HEK293 (cell line): Measurements from ENCODE around the gene CFAP221.

Experiments
- CTCF ChIA-PET: fragments of 350-600 bp; formaldehyde crosslinking; extraction: SDS; loops from one replicate; lab custom pipeline; 2021; ENCODE audit warnings: antibody characterized with exemption; lab: Yijun Ruan, JAX
- POLR2A ChIA-PET: fragments of 300-600 bp; formaldehyde crosslinking; extraction: SDS; loops from one replicate; lab custom pipeline; 2020; ENCODE audit warnings: antibody characterized with exemption, inconsistent platforms; lab: Yijun Ruan, JAX
- H3K27ac ChIP-seq: fragments of 200-500 bp; sonication (Bioruptor generic); 2 replicates; pipeline ENCODE4 v1.5.1; 2014; ENCODE audit warnings: low read depth, low read length, control low read depth, inconsistent platforms; ENCODE audit errors: extremely low read depth
- H3K36me3 ChIP-seq, 2 experiments: fragments of 200-500 bp in 1 of 2; sonication (Bioruptor generic) in 1 of 2; 1 replicate in 1 of 2; 2 replicates in 1 of 2; pipeline ENCODE4 v1.5.1; 2014 to 2017; ENCODE audit warnings: inconsistent platforms in 2 of 2, low read length in 2 of 2; ENCODE audit not compliant: control insufficient read depth in 2 of 2, insufficient read depth in 1 of 2
- H3K4me1 ChIP-seq: fragments of 200-500 bp; sonication (Bioruptor generic); 2 replicates; pipeline ENCODE4 v1.5.1; 2014; ENCODE audit warnings: mild to moderate bottlenecking, low read length, inconsistent platforms; ENCODE audit not compliant: control insufficient read depth, insufficient read depth
- H3K4me3 ChIP-seq: 2 replicates; pipeline ENCODE4 v1.5.1; 2011; ENCODE audit warnings: low read depth, mild to moderate bottlenecking, control low read depth, low read length, moderate library complexity
- H3K9me3 ChIP-seq: fragments of 200-500 bp; sonication (Bioruptor generic); 2 replicates; pipeline ENCODE4 v1.5.1; 2014; ENCODE audit warnings: low read depth, low read length, inconsistent platforms; ENCODE audit not compliant: control insufficient read depth, insufficient read depth
- GFI1B ChIP-seq: fragments of 450-650 bp; formaldehyde crosslinking; IDR thresholded peaks from 2 replicates; pipeline ENCODE4 v1.5.1; 2016; ENCODE audit warnings: missing biosample characterization, missing genetic modification characterization
- GLI2 ChIP-seq: fragments of 450-650 bp; formaldehyde crosslinking; IDR thresholded peaks from 2 replicates; pipeline ENCODE4; 2017; ENCODE audit warnings: missing biosample characterization, missing genetic modification characterization, low read depth, borderline replicate concordance
- GLIS2 ChIP-seq: fragments of 450-650 bp; formaldehyde crosslinking; IDR thresholded peaks from 2 replicates; pipeline ENCODE4 v1.5.1; 2016; ENCODE audit warnings: missing biosample characterization, missing genetic modification characterization
- PRDM1 ChIP-seq: fragments of 450-650 bp; formaldehyde crosslinking; IDR thresholded peaks from 2 replicates; pipeline ENCODE4; 2016; ENCODE audit warnings: missing biosample characterization, missing genetic modification characterization
- PRDM10 ChIP-seq: fragments of 450-650 bp; formaldehyde crosslinking; IDR thresholded peaks from 2 replicates; pipeline ENCODE4 v1.5.1; 2016; ENCODE audit warnings: missing biosample characterization, missing genetic modification characterization
- SCRT2 ChIP-seq: fragments of 450-650 bp; formaldehyde crosslinking; IDR thresholded peaks from 2 replicates; pipeline ENCODE4 v1.5.1; 2016; ENCODE audit warnings: missing biosample characterization, missing genetic modification characterization
- ZBTB7A ChIP-seq: fragments of 450-650 bp; formaldehyde crosslinking; IDR thresholded peaks from 2 replicates; pipeline ENCODE4 v1.5.1; 2016; ENCODE audit warnings: low read depth, missing biosample characterization, missing genetic modification characterization
- ZFP41 ChIP-seq: fragments of 450-650 bp; formaldehyde crosslinking; IDR thresholded peaks from 2 replicates; pipeline ENCODE4 v1.5.1; 2016; ENCODE audit warnings: missing biosample characterization, missing genetic modification characterization, borderline replicate concordance
- ZNF121 ChIP-seq: fragments of 450-650 bp; formaldehyde crosslinking; IDR thresholded peaks from 2 replicates; pipeline ENCODE4 v1.5.1; 2016; ENCODE audit warnings: missing biosample characterization, missing genetic modification characterization
- ZNF157 ChIP-seq: fragments of 450-650 bp; formaldehyde crosslinking; IDR thresholded peaks from 2 replicates; pipeline ENCODE4 v1.5.1; 2016; ENCODE audit warnings: missing biosample characterization, missing genetic modification characterization
- ZNF211 ChIP-seq: fragments of 450-650 bp; formaldehyde crosslinking; IDR thresholded peaks from 2 replicates; pipeline ENCODE4 v1.5.1; 2016; ENCODE audit warnings: low read depth, missing biosample characterization, missing genetic modification characterization
- ZNF214 ChIP-seq: fragments of 450-650 bp; formaldehyde crosslinking; IDR thresholded peaks from 2 replicates; pipeline ENCODE4 v1.5.1; 2017; ENCODE audit warnings: missing biosample characterization, mild to moderate bottlenecking, missing genetic modification characterization, borderline replicate concordance
- ZNF221 ChIP-seq: fragments of 450-650 bp; formaldehyde crosslinking; IDR thresholded peaks from 2 replicates; pipeline ENCODE4 v1.5.1; 2017; ENCODE audit warnings: missing biosample characterization, missing genetic modification characterization, borderline replicate concordance
- ZNF354C ChIP-seq: fragments of 450-650 bp; formaldehyde crosslinking; IDR thresholded peaks from 2 replicates; pipeline ENCODE4 v1.5.1; 2016; ENCODE audit warnings: missing biosample characterization, missing genetic modification characterization, low read depth, borderline replicate concordance
- ZNF391 ChIP-seq: fragments of 450-650 bp; formaldehyde crosslinking; IDR thresholded peaks from 2 replicates; pipeline ENCODE4 v1.5.1; 2016; ENCODE audit warnings: low read depth, missing biosample characterization, missing genetic modification characterization, borderline replicate concordance
- ZNF521 ChIP-seq: fragments of 450-650 bp; formaldehyde crosslinking; IDR thresholded peaks from 2 replicates; pipeline ENCODE4 v1.5.1; 2017; ENCODE audit warnings: missing biosample characterization, mild to moderate bottlenecking, missing genetic modification characterization
- ZNF530 ChIP-seq: fragments of 450-650 bp; formaldehyde crosslinking; IDR thresholded peaks from 2 replicates; pipeline ENCODE4 v1.5.1; 2016; ENCODE audit warnings: low read depth, missing biosample characterization, missing genetic modification characterization
- ZNF585B ChIP-seq: fragments of 450-650 bp; formaldehyde crosslinking; IDR thresholded peaks from 2 replicates; pipeline ENCODE4 v1.5.1; 2016; ENCODE audit warnings: missing biosample characterization, missing genetic modification characterization
- ZNF639 ChIP-seq: fragments of 450-650 bp; formaldehyde crosslinking; IDR thresholded peaks from 2 replicates; pipeline ENCODE4 v1.5.1; 2016; ENCODE audit warnings: missing biosample characterization, missing genetic modification characterization
- ZNF785 ChIP-seq: fragments of 450-650 bp; formaldehyde crosslinking; IDR thresholded peaks from 2 replicates; pipeline ENCODE4 v1.5.1; 2016; ENCODE audit warnings: missing biosample characterization, missing genetic modification characterization
- ZNF837 ChIP-seq: fragments of 450-650 bp; formaldehyde crosslinking; IDR thresholded peaks from 2 replicates; pipeline ENCODE4 v1.5.1; 2016; ENCODE audit warnings: missing biosample characterization, missing genetic modification characterization
- ZSCAN16 ChIP-seq: fragments of 450-650 bp; formaldehyde crosslinking; IDR thresholded peaks from 2 replicates; pipeline ENCODE4 v1.5.1; 2016; ENCODE audit warnings: missing biosample characterization, missing genetic modification characterization
- TF ChIP-seq, protein P1 (sequence below): fragments of 450-650 bp; formaldehyde crosslinking; optimal IDR thresholded peaks from 2 replicates; pipeline ENCODE3; 2016; ENCODE audit warnings: missing biosample characterization, mild to moderate bottlenecking, missing genetic modification characterization
- TF ChIP-seq, protein P2 (sequence below): fragments of 450-650 bp; formaldehyde crosslinking; IDR thresholded peaks from 2 replicates; pipeline ENCODE4 v1.5.1; 2017; ENCODE audit warnings: missing biosample characterization, missing genetic modification characterization
- TF ChIP-seq, protein P3 (sequence below): fragments of 450-650 bp; formaldehyde crosslinking; IDR thresholded peaks from 2 replicates; pipeline ENCODE4 v1.5.1; 2017; ENCODE audit warnings: missing biosample characterization, missing genetic modification characterization
- TF ChIP-seq, protein P4 (sequence below): fragments of 450-650 bp; formaldehyde crosslinking; IDR thresholded peaks from 2 replicates; pipeline ENCODE4 v1.5.1; 2016; ENCODE audit warnings: missing biosample characterization, missing genetic modification characterization

CFAP221 gene

DNA sequence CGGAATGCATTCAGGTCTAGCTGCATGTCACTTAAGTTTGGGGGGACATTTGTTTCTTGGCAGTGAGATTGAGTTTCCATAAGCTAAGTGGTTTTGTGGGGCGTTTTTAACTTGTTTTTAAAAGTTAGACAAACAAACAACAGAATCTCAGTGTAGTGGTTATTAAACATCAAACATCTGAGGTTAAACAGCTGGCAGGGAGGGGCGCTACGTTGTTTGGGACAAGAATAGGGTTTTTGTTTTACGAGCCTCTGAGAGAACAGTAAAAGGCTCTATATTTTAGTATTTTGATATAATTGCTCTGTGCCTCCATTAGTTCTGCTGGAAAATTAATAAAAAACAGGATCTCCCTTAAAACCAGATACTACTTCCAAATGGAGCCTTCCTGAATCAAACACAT is 93.1 kb downstream of the CFAP221 start:
- Histone ChIP-seq H3K27ac (no peak overlapping the region), H3K9me3 (no peaks in the 10 kb centered on the region), H3K36me3 (no peaks in the 10 kb centered on the region), H3K4me3 (no peak overlapping the region), H3K4me1 (no peaks in the 10 kb centered on the region)
- POLR2A ChIA-PET, result no interaction called here
- TF ChIP-seq ZNF211 (tag by site-specific recombination) (no peak), ZFP41 (tag by site-specific recombination) (no peak), SCRT2 (tag by site-specific recombination) (no peak), ZNF785 (no peak), GFI1B (no peak), ZNF639 (tag by site-specific recombination) (no peak), ZNF391 (tag by site-specific recombination) (no peak), ZNF221 (tag by site-specific recombination) (no peak), ZNF521 (no peak), PRDM1 (tag by site-specific recombination) (no peak), GLIS2 (tag by site-specific recombination) (no peak), ZSCAN16 (tag by site-specific recombination) (no peak)
- TF ChIP-seq, protein P1, sequence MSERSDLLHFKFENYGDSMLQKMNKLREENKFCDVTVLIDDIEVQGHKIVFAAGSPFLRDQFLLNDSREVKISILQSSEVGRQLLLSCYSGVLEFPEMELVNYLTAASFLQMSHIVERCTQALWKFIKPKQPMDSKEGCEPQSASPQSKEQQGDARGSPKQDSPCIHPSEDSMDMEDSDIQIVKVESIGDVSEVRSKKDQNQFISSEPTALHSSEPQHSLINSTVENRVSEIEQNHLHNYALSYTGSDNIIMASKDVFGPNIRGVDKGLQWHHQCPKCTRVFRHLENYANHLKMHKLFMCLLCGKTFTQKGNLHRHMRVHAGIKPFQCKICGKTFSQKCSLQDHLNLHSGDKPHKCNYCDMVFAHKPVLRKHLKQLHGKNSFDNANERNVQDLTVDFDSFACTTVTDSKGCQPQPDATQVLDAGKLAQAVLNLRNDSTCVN, result no peak
- TF ChIP-seq, protein P2, sequence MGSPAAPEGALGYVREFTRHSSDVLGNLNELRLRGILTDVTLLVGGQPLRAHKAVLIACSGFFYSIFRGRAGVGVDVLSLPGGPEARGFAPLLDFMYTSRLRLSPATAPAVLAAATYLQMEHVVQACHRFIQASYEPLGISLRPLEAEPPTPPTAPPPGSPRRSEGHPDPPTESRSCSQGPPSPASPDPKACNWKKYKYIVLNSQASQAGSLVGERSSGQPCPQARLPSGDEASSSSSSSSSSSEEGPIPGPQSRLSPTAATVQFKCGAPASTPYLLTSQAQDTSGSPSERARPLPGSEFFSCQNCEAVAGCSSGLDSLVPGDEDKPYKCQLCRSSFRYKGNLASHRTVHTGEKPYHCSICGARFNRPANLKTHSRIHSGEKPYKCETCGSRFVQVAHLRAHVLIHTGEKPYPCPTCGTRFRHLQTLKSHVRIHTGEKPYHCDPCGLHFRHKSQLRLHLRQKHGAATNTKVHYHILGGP (tag by site-specific recombination), result no peak
- CTCF ChIA-PET, result interaction anchor here (0.8 to 1.3 kb wide), 3 partner anchors 23 to 538 kb away, joined by 3 to 7 read pairs (median 4); no protein-coding TSS in a partner anchor

DNA sequence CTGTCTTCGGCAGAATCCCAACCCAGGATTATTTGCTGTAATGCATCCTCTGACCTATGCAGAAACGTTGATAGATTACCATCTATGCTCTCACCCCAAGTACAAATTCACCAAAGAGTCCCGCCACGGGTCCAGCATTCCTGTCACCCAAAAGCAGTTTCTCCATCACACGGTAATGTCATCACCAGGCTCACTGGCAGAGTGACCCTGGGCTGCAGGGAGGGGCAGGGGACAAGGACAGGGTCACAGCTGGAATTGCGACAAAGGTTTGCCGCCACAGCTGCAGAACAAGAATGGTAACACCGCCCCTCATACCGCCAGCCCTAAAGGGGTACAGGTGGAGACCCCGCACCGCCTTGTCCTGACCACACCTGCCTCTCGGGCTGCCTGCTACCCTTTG is 94.0 kb downstream of the CFAP221 start:
- Histone ChIP-seq H3K9me3 (no peaks in the 10 kb centered on the region), H3K4me1 (no peaks in the 10 kb centered on the region), H3K36me3 (no peaks in the 10 kb centered on the region), H3K27ac (no peak overlapping the region), H3K4me3 (no peak overlapping the region)
- CTCF ChIA-PET, result interaction anchor here (1.2 to 1.3 kb wide), 3 partner anchors 22 to 24 kb away, joined by 3 to 7 read pairs (median 3); no protein-coding TSS in a partner anchor
- POLR2A ChIA-PET, result no interaction called here
- TF ChIP-seq GLI2 (tag by site-specific recombination) (no peak), ZNF354C (no peak), ZBTB7A (tag by site-specific recombination) (no peak), ZNF837 (tag by site-specific recombination) (no peak), ZNF157 (no peak), ZNF214 (tag by site-specific recombination) (no peak), ZNF530 (tag by site-specific recombination) (no peak), PRDM10 (no peak), ZNF121 (no peak), ZNF585B (tag by site-specific recombination) (no peak)
- TF ChIP-seq, protein P3, sequence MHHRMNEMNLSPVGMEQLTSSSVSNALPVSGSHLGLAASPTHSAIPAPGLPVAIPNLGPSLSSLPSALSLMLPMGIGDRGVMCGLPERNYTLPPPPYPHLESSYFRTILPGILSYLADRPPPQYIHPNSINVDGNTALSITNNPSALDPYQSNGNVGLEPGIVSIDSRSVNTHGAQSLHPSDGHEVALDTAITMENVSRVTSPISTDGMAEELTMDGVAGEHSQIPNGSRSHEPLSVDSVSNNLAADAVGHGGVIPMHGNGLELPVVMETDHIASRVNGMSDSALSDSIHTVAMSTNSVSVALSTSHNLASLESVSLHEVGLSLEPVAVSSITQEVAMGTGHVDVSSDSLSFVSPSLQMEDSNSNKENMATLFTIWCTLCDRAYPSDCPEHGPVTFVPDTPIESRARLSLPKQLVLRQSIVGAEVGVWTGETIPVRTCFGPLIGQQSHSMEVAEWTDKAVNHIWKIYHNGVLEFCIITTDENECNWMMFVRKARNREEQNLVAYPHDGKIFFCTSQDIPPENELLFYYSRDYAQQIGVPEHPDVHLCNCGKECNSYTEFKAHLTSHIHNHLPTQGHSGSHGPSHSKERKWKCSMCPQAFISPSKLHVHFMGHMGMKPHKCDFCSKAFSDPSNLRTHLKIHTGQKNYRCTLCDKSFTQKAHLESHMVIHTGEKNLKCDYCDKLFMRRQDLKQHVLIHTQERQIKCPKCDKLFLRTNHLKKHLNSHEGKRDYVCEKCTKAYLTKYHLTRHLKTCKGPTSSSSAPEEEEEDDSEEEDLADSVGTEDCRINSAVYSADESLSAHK (tag by site-specific recombination), result no peak
- TF ChIP-seq, protein P4, sequence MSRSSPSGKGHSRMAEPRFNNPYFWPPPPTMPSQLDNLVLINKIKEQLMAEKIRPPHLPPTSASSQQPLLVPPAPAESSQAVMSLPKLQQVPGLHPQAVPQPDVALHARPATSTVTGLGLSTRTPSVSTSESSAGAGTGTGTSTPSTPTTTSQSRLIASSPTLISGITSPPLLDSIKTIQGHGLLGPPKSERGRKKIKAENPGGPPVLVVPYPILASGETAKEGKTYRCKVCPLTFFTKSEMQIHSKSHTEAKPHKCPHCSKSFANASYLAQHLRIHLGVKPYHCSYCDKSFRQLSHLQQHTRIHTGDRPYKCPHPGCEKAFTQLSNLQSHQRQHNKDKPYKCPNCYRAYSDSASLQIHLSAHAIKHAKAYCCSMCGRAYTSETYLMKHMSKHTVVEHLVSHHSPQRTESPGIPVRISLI, result no peak
